GM21825 (cell line): ENCODE results near the gene NOL4L.
"Not testable (repeated sequence)": the region's sequence is repeated elsewhere in the genome, so short reads cannot be mapped to it uniquely, and the experiment has no call there.

Experiments
- ATAC-seq: cut with Tn5 transposase; IDR thresholded peaks from one replicate; pipeline ENCODE4 v1.9.1; 2021; ENCODE audit warnings: mild to moderate bottlenecking, moderate library complexity; ENCODE audit not compliant: unreplicated experiment

Gene NOL4L

GRCh38 chr20:32436142-32436861, 148.8 kb downstream of the NOL4L start:
- ATAC-seq: no peak

DNA sequence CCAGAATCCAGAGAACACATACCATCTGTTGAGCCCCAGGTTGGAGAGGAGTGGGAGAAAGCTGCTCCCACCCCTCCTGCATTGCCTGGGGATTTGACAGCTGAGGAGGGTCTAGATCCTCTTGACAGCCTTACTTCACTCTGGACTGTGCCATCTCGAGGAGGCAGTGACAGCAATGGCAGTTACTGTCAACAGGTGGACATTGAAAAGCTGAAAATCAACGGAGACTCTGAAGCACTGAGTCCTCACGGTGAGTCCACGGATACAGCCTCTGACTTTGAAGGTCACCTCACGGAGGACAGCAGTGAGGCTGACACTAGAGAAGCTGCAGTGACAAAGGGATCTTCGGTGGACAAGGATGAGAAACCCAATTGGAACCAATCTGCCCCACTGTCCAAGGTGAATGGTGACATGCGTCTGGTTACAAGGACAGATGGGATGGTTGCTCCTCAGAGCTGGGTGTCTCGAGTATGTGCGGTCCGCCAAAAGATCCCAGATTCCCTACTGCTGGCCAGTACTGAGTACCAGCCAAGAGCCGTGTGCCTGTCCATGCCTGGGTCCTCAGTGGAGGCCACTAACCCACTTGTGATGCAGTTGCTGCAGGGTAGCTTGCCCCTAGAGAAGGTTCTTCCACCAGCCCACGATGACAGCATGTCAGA, 149.6 kb downstream of the NOL4L start:
- no peak for ATAC-seq

DNA sequence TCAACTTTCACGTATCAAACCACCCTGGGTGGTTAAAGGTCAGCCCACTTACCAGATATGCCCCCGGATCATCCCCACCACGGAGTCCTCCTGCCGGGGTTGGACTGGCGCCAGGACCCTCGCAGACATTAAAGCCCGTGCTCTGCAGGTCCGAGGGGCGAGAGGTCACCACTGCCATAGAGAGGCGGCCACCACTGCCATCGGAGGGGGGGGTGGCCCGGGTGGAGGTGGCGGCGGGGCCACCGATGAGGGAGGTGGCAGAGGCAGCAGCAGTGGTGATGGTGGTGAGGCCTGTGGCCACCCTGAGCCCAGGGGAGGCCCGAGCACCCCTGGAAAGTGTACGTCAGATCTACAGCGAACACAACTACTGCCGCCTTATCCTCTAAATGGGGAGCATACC, 150.7 kb downstream of the NOL4L start:
- ATAC-seq: no peak

GRCh38 chr20:32433311-32434021, 151.7 kb downstream of the NOL4L start:
- ATAC-seq: no peak

- ATAC-seq: no peak
Measured at GRCh38 chr20:32432277-32432676, 152.9 kb downstream of the NOL4L start.

- no peak for ATAC-seq
Measured at GRCh38 chr20:32431457-32431856, 153.7 kb downstream of the NOL4L start.

DNA sequence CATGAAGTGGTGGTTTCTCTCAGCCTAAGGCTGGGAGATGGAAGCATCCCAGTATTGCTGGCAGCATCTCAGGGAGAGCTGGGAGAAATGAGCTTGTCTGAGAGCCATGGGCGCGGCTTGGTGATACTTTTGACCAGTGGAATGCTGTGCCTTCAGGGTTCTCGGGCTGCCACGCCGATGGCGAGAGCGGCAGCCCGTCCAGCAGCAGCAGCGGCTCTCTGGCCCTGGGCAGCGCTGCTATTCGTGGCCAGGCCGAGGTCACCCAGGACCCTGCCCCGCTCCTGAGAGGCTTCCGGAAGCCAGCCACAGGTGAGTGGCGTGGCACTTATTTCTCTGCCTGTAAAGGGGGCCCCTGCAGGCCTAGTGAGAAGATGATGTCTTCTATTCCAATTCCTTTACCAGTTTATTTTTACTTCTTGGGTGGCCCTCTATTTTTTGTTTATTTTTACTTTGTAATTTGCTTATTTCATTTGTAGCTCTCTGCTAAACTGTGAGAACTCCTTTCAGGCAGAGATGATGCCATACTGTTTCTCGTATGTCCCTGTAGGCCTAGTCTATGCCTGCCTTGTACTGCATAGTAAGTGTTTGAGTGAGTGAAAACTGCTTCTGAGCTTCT, 155.3 kb downstream of the NOL4L start:
- no peak for ATAC-seq

DNA sequence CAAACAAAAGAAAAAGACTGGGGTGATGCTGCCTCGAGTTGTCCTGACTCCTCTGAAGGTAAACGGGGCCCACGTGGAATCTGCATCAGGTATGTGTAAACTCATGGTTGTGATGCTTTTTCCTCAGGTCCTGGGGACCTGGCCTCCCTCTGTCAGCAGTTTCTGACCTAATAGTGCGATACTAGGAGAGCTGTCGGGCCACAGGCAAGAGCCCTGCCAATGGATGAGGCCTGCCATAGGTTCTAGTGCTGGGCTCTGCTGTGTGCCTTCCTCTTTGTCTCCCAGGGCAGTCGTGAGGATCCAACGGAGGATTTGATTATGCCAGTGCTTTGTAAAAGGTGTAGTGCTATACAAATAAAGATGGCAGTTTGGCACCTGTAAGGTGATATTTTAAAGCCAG, 155.8 kb downstream of the NOL4L start:
- no peak for ATAC-seq

GRCh38 chr20:32427996-32428395, 157.1 kb downstream of the NOL4L start:
- ATAC-seq: no peak

DNA sequence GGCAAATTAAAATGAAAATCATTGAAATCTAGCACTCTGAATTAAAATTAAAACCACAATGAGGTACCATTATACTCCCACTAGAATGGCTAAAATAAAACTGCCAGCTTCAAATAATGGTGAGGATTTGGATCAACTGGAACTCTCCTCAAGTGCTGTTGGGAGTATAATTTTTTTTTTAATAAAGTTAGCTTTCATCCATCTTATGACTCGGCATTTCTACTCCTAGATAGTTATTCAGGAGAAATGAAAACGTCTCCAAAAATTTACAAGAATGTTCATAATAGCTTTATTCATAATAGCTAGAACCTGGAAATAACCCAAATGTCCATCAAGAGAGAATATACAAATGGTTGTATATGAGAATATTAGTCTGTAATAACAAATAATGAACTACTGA, 163.8 kb downstream of the NOL4L start:
- no peak for ATAC-seq

DNA sequence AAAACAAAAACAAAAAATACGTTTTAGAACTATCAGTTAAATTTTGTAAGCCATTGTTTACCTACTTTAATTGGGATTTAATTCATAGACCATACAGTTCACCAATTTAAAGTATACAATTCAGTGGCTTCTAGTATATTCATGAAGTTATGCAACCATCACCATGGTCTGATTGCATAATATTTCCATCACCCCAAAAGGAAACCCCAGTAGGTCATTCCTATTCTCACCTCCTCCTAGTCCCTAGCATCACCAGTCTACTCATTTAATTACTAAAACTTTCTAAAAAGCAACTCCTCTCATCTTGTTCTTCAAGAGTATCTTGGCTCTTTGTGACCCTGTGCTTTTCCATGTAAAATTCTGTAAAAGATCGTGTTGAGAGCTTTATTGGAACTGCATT, 166.8 kb downstream of the NOL4L start:
- ATAC-seq: no peak

- no peak for ATAC-seq
Measured at GRCh38 chr20:32416206-32416605, 168.9 kb downstream of the NOL4L start.

DNA sequence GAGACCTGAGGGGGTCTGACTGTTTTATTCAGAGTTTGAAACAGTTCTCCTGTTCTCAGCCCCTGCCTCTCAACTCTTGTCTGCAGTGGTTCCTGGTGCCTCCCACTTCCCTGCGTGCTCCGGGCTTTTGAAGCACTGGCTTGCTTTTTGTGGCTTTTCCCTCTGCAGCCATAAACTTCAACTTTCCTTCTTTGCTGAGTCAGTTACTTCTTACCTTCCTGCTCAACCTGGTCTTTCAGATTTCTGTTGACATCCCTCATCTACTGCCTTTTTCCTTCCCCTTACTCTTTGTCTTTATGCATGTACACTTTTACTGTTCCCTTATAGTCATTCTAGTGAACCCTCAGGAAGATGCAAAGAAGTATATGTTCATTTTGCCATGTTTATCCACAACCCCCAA, 169.6 kb downstream of the NOL4L start:
- ATAC-seq: no peak

- no peak for ATAC-seq
Measured at GRCh38 chr20:32411955-32412706, 173.0 kb downstream of the NOL4L start.

GRCh38 chr20:32407131-32407750, 177.9 kb downstream of the NOL4L start:
- not testable (repeated sequence) for ATAC-seq

- no peak for ATAC-seq
Measured at GRCh38 chr20:32406701-32407100, 178.4 kb downstream of the NOL4L start.

DNA sequence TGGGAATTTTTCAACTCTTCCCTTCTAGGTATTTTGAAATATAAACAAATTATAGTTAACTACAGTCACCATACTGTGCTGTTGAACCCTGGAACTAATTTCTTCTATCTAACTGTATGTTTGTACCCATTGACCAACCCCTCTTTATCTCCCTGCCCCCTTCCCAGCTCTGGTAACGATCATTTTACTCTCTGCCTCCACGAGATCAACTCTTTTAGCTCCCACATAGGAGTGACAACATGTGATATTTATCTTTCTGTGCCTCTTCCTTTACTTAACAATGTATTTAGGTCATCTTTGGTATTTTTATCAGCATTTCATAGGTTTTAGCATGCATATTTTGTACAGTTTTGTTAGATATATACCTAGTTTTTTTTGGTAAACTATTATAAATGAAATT, 181.1 kb downstream of the NOL4L start:
- ATAC-seq: no peak

- ATAC-seq: no peak
Measured at GRCh38 chr20:32400476-32400875, 184.7 kb downstream of the NOL4L start.

DNA sequence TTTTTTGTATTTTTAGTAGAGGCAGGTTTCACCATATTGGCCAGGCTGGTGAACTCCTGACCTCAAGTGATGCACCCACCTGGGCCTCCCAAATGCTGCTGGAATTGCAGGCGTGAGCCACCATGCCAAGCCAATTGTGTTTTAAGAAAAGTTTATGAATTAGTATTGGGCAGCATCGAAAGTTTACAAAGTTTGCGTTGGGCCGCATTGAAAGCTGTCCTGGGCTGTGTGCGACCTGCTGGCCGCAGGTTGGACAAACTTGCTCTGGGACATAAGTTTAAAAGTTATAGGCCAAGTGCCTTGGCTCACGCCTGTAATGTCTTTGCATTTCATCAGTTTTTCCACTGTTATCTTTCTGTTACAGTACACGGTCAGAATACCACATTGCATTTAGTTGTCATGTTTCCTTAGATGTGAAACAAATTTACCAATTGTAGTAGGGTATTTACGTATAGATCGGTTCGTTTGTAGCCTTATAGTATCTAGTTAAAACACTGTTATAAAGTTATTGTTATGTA, 187.5 kb downstream of the NOL4L start:
- no peak for ATAC-seq

- ATAC-seq: no peak
Measured at GRCh38 chr20:32396646-32397160, 188.4 kb downstream of the NOL4L start.
